OCI-LY3 (cell line): ENCODE data around the gene MRPL3.

Experiments
- H2AFZ ChIP-seq: fragments of 200-600, 300-600 bp; shearing (Covaris generic); 2 replicates; pipeline ENCODE4 v1.6.0; 2014; ENCODE audit warnings: antibody characterized with exemption, low read depth, low read length
- H3K27ac ChIP-seq: fragments of 200-600, 300-600 bp; sonication (generic); 2 replicates; pipeline ENCODE4 v1.5.1; 2014; ENCODE audit warnings: mild to moderate bottlenecking, low read length, moderate library complexity, mixed read lengths
- H3K27me3 ChIP-seq: fragments of 200-600, 300-600 bp; sonication (generic); 2 replicates; pipeline ENCODE4 v1.6.1; 2014; ENCODE audit warnings: low read depth, low read length, mixed read lengths
- H3K36me3 ChIP-seq: fragments of 200-600, 300-600 bp; sonication (generic); replicated peaks from 2 replicates; pipeline ENCODE3; 2014; ENCODE audit warnings: low read depth, low read length, mixed read lengths
- H3K4me1 ChIP-seq: fragments of 300-600, 200-600 bp; sonication (generic); 2 replicates; pipeline ENCODE4 v1.6.1; 2014; ENCODE audit warnings: low read length, mixed read lengths
- H3K4me2 ChIP-seq: fragments of 200-600, 300-600 bp; sonication (generic); 2 replicates; pipeline ENCODE4 v1.6.1; 2014; ENCODE audit warnings: low read length, mixed read lengths
- H3K4me3 ChIP-seq: fragments of 300-600, 200-600 bp; sonication (generic); 2 replicates; pipeline ENCODE4 v1.5.1; 2014; ENCODE audit warnings: antibody characterized with exemption, mild to moderate bottlenecking, low read length, moderate library complexity
- H3K79me2 ChIP-seq: fragments of 300-600, 200-600 bp; shearing (Covaris generic); 2 replicates; pipeline ENCODE4 v1.6.1; 2014; ENCODE audit warnings: mild to moderate bottlenecking, low read length, mixed read lengths
- H3K9ac ChIP-seq: fragments of 300-600, 200-600 bp; shearing (Covaris generic); 2 replicates; pipeline ENCODE4 v1.6.0; 2014; ENCODE audit warnings: mild to moderate bottlenecking, low read length, moderate library complexity
- H3K9me3 ChIP-seq: fragments of 200-600, 300-600 bp; shearing (Covaris generic); 2 replicates; pipeline ENCODE4 v1.6.1; 2014; ENCODE audit warnings: low read length, mixed read lengths; ENCODE audit not compliant: insufficient read depth
- H4K20me1 ChIP-seq: fragments of 200-600, 300-600 bp; sonication (generic); 2 replicates; pipeline ENCODE4 v1.6.1; 2016; ENCODE audit warnings: low read length, mixed read lengths; ENCODE audit not compliant: insufficient read depth
- EZH2phosphoT487 ChIP-seq: fragments of 200-600 bp; shearing (Covaris generic); IDR thresholded peaks from 2 replicates; pipeline ENCODE4 v1.6.1; 2018; ENCODE audit warnings: antibody characterized with exemption, mixed run types, low read depth
- TF ChIP-seq, protein P1 (sequence below): fragments of 200-600, 300-600 bp; sonication (generic); IDR thresholded peaks from 2 replicates; pipeline ENCODE4 v1.5.1; 2014; ENCODE audit warnings: antibody characterized with exemption, low read length, low read depth

The MRPL3 gene

DNA sequence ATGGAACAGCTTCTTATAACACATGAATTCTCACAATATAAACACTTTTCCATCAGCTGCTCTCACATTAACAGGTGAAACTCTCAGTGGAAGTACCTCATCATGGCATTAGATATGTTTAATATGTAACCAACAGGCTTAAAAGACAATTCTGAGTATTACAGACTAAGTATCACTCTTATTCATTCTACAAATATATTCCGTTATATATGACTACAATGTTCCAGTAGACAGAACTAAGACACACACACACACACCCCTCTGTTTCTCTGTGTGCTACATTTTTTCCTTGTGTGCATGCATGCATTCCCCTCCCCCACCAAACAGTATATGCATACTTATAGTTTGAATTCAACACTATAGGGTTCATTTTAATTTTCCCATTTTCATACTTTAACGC, 32.4 kb downstream of the MRPL3 start:
- peak overlapping the region; percentile 6; the same call in 1 of the 2 replicates for H3K4me2 ChIP-seq
- H4K20me1 ChIP-seq = peaks cover 2% of the 10 kb centered on the region; the same call in 1 of the 2 replicates
- no peak overlapping the region for H2AFZ ChIP-seq
- H3K9me3 ChIP-seq = no peaks in the 10 kb centered on the region
- H3K27me3 ChIP-seq = no peaks in the 10 kb centered on the region
- peaks cover 45% of the 10 kb centered on the region for H3K79me2 ChIP-seq
- no peak overlapping the region for H3K9ac ChIP-seq
- H3K4me1 ChIP-seq = peaks cover 20% of the 10 kb centered on the region
- TF ChIP-seq, protein P1, sequence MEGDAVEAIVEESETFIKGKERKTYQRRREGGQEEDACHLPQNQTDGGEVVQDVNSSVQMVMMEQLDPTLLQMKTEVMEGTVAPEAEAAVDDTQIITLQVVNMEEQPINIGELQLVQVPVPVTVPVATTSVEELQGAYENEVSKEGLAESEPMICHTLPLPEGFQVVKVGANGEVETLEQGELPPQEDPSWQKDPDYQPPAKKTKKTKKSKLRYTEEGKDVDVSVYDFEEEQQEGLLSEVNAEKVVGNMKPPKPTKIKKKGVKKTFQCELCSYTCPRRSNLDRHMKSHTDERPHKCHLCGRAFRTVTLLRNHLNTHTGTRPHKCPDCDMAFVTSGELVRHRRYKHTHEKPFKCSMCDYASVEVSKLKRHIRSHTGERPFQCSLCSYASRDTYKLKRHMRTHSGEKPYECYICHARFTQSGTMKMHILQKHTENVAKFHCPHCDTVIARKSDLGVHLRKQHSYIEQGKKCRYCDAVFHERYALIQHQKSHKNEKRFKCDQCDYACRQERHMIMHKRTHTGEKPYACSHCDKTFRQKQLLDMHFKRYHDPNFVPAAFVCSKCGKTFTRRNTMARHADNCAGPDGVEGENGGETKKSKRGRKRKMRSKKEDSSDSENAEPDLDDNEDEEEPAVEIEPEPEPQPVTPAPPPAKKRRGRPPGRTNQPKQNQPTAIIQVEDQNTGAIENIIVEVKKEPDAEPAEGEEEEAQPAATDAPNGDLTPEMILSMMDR = no peak
- TF ChIP-seq EZH2phosphoT487 = no peak
- H3K36me3 ChIP-seq = peaks cover 43% of the 10 kb centered on the region
- H3K27ac ChIP-seq = peak overlapping the region; percentile 5; the same call in 1 of the 2 replicates
- H3K4me3 ChIP-seq = no peak overlapping the region

DNA sequence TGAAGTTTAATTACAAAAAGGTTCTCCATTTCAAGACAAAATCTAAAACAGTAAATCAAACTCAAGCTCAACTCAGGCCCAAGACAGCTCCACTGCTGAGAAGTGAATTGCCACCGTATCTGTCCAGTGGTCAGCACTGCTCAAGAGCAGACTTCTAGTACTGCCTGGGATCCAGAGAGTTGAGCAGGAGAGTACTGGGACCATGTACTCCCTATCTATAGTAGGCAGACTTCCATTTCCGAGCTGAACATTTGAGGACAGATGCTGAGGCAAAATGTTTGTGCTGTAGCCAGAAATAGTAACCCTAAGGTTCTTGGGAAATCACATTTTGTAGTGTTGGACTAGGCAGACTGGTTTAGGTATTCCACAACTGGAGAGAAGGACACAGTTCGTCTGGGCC, 44.1 kb downstream of the MRPL3 start:
- no peak for TF ChIP-seq EZH2phosphoT487
- TF ChIP-seq, protein P1 = no peak
- Histone ChIP-seq H3K36me3 (peaks cover 18% of the 10 kb centered on the region), H3K9me3 (no peaks in the 10 kb centered on the region)

DNA sequence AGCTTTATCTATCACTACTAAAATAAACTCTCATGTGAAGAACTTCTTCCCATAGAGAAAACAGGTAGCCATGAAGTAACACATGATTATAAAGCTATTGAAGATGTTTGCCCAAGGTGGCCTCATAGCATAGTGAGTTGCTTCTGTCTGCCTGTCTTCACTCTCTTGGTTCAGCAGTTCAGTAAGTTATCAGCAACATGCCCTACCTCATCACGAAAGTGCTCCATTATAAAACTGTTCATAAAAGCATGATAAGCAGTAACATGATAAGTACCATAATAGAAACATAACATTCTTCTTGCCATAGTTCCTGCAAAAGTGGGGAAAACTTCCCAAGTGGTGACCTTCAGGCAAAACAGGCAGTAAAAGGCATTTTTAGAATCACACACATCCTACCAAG, 45.6 kb downstream of the MRPL3 start:
- Histone ChIP-seq H3K4me2 (no peak overlapping the region), H3K4me1 (no peaks in the 10 kb centered on the region), H4K20me1 (no peaks in the 10 kb centered on the region; the same call in 1 of the 2 replicates), H3K27me3 (no peaks in the 10 kb centered on the region), H3K9me3 (no peaks in the 10 kb centered on the region), H3K4me3 (no peak overlapping the region), H3K27ac (no peak overlapping the region), H2AFZ (no peak overlapping the region), H3K36me3 (peaks cover 12% of the 10 kb centered on the region), H3K79me2 (no peaks in the 10 kb centered on the region), H3K9ac (no peak overlapping the region)
- no peak for TF ChIP-seq EZH2phosphoT487
- TF ChIP-seq, protein P1 = no peak

More for the DNA sequence above, 44.1 kb downstream of the MRPL3 start:
- Histone ChIP-seq H3K27me3 (no peaks in the 10 kb centered on the region), H2AFZ (no peak overlapping the region), H3K9ac (no peak overlapping the region), H3K4me3 (no peak overlapping the region), H3K79me2 (no peaks in the 10 kb centered on the region), H3K4me2 (no peak overlapping the region), H3K4me1 (no peaks in the 10 kb centered on the region), H4K20me1 (no peaks in the 10 kb centered on the region; the same call in 1 of the 2 replicates), H3K27ac (no peak overlapping the region)

DNA sequence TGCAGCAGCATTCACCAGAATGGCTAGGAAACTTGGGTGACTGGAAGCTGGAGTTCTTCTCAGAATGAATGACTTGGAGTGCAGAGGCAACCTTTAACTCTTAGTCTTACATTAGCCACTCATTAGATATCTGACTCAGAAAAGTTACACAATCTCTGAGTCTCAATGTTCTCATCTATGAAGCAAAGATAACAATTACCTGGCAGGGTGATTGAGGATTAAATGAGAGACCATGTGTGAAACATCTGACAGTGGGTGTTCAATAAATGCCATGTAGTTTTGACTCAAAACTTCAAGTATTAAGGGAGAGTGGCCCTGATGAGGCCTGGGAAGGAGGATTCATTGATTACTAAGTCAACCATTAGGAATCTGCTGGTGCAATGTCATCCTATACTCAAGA, 48.3 kb downstream of the MRPL3 start:
- Histone ChIP-seq H3K4me3 (no peak overlapping the region), H3K27ac (no peak overlapping the region), H3K9me3 (no peaks in the 10 kb centered on the region), H3K9ac (no peak overlapping the region), H3K79me2 (no peaks in the 10 kb centered on the region), H3K36me3 (peaks cover under 1% of the 10 kb centered on the region), H3K27me3 (no peaks in the 10 kb centered on the region), H3K4me1 (no peaks in the 10 kb centered on the region), H4K20me1 (no peaks in the 10 kb centered on the region; the same call in 1 of the 2 replicates), H2AFZ (no peak overlapping the region), H3K4me2 (no peak overlapping the region)
- no peak for TF ChIP-seq EZH2phosphoT487
- TF ChIP-seq, protein P1 = no peak
